ENCODE data around the gene DCAF12. TPM values are rescaled to one million over a fixed set of nuclear protein-coding genes. Genes with fewer than 3 reads are reported as not detected.

Gene DCAF12
- total and polyA plus RNA-seq, 2 of the 4 experiments (the other 2 are of a cell fraction) = 7.2 to 17.1 TPM

DNA sequence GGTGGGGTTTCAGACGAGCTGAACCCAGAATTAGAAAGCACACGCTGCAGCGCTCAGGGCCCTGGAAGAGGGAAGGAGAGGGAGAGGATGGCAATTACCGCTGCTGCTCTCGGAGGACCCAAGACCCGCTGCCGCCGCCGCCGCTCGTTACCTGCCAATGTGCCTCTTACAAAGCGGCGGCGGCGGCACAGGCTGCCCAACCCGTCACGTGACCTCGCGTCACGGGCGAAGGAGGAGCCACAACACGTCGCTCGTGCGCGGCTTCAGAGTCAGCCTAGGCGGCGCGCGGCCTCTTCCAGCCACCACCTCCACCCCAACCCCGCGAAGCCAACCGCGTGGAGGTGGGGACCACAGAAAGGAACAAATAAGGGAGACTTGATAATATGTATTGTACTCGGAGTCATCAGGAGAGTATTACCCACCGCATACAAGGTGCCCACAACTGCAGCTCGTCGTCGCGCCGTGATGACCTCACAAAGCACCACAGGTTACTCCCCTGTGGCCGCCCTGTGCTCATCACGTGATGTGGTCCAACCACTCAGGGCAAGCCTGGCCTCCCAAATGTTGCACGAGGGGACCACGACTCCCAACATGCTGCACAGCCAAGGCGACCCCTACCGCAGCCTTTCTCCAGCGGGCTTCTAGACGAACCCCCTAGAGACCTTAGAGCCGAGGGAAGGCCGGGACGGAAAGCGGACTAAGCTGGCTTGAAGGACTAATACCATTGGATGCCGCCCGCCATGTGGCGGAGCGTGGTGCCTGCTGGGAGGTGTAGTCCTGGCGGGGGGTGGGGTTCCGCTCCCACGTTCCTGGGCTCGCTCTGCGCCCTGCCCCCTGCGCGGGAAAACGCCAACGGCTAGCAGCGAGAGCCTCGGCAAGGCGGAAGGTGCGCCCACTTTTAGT lies 77.5 kb downstream of the DCAF12 start, which contains the start of gene UBAP2:
Gene UBAP2 (minus strand): TSS at position 161 of the 903 bp plus-strand sequence. CDS start 31,739 bp downstream, outside the sequence.
- peak within 1 kb of the TSS; percentile 85 for H3K18ac ChIP-seq (ENCODE audit: low read depth, low read length)
- no TSS peak for BruUV-seq (replicated peaks)
- in situ Hi-C loops (cut with MboI; ENCODE audit: low sequenced_read_pairs) (no loop called here), dilution Hi-C loops (cut with HindIII; ENCODE audit: low sequenced_read_pairs, unreplicated experiment) (no loop called here), intact Hi-C loops (cut with micrococcal nuclease) (no loop called here)
- peak within 1 kb of the TSS; percentile 95 for H4K5ac ChIP-seq (ENCODE audit: low read depth, low read length)
- H2AK9ac ChIP-seq (replicated peaks; ENCODE audit: low read depth, low read length, poor library complexity) = peak within 1 kb of the TSS; percentile 94
- H2AFZ ChIP-seq (replicated peaks; ENCODE audit: low read length, poor library complexity) = peak within 1 kb of the TSS; percentile 100
- peaks cover 10% of the 10 kb centered on the region for H3K4me1 ChIP-seq (ENCODE audit: control insufficient read depth, insufficient read depth, low read length)
- H2BK120ac ChIP-seq (ENCODE audit: low read depth, low read length) = peak within 1 kb of the TSS; percentile 98
- peak within 1 kb of the TSS; percentile 96 for H3K14ac ChIP-seq (replicated peaks; ENCODE audit: low read depth, low read length)
- peak within 1 kb of the TSS; percentile 76 for H2AK5ac ChIP-seq (ENCODE audit: low read depth, low read length)
- peak within 1 kb of the TSS; percentile 86; the same call in 2 of the 3 replicates for H2BK15ac ChIP-seq (ENCODE audit: low read depth, low read length)
- peak within 1 kb of the TSS; percentile 98 for H3K56ac ChIP-seq (ENCODE audit: extremely low read depth, insufficient read depth, low read length)
- H4K91ac ChIP-seq (ENCODE audit: insufficient read depth, low read depth, low read length) = peak within 1 kb of the TSS; percentile 97
- peaks cover 6 to 32% of the 10 kb centered on the region in 2 experiments; a peak in 3 of 4 replicates for H3K79me1 ChIP-seq (ENCODE audit: low read depth in 1 of 2, low read length in 2 of 2)
- peak within 1 kb of the TSS; percentile 96 for H3K4ac ChIP-seq (ENCODE audit: low read depth, low read length)
- no peaks in the 10 kb centered on the region for H3K9me3 ChIP-seq (ENCODE audit: control insufficient read depth, insufficient read depth, low read length)
- peak within 1 kb of the TSS; percentile 93 for H2BK5ac ChIP-seq (ENCODE audit: low read depth, low read length, poor library complexity, severe bottlenecking)
- 0% methylated on average over 7 of the region's 70 CpGs; no CpG with 5 or more reads in 1 of the 2 experiments for WGBS, 2 experiments (ENCODE audit: extremely low coverage in 2 of 2, insufficient read length in 1 of 2)
- ATAC-seq (ENCODE audit: low read depth) (peak; percentile 91), DNase-seq (peak; percentile 97)
- ChIA-PET POLR2A (ENCODE audit: unreplicated experiment) (interaction anchor here (0.6 to 2.0 kb wide), 3 partner anchors 10 to 25 kb away, joined by 4 to 13 read pairs (median 6); no protein-coding TSS in a partner anchor), CTCF (interaction anchor here (1.1 kb wide), 1 partner anchor 26 kb away, joined by 4 read pairs; no protein-coding TSS in a partner anchor)
- H2BK20ac ChIP-seq (ENCODE audit: low read depth, low read length) = peak within 1 kb of the TSS; percentile 88
- H3K9me1 ChIP-seq (ENCODE audit: insufficient read depth, low read length) = peaks cover 12% of the 10 kb centered on the region
- peak within 1 kb of the TSS; percentile 90 for H3K27ac ChIP-seq (ENCODE audit: insufficient read depth, low read length)
- H3K36me3 ChIP-seq (ENCODE audit: control insufficient read depth, insufficient read depth, low read length) = no peaks in the 10 kb centered on the region
- peaks cover 12% of the 10 kb centered on the region; the same call in 1 of the 2 replicates for H4K20me1 ChIP-seq (ENCODE audit: insufficient read depth, low read length)
- peak within 1 kb of the TSS; percentile 95 for H3K4me2 ChIP-seq (ENCODE audit: low read depth, low read length)
- H3K9ac ChIP-seq (ENCODE audit: low read depth, low read length) = peak within 1 kb of the TSS; percentile 94
- peak within 1 kb of the TSS; percentile 94; the same call in 1 of the 2 replicates for H3K23ac ChIP-seq (ENCODE audit: low read depth, low read length)
- H4K8ac ChIP-seq (ENCODE audit: low read depth in 2 of 2, low read length in 2 of 2) = peak within 1 kb of the TSS; percentile 64 to 98
- no peaks in the 10 kb centered on the region for H3K27me3 ChIP-seq (ENCODE audit: control insufficient read depth, insufficient read depth, low read length)
- peak within 1 kb of the TSS; percentile 61 for H3K4me3 ChIP-seq (ENCODE audit: insufficient read depth, low read depth, low read length)
- TF ChIP-seq MAZ (IDR thresholded peaks at IDR 0.05; ENCODE audit: borderline replicate concordance, low read depth, low read length) (peak; percentile 62; the same call in 1 of the 2 replicates), BHLHE40 (IDR thresholded peaks at IDR 0.05; ENCODE audit: low read depth, low read length) (peak; percentile 84), NFE2L2 (IDR thresholded peaks at IDR 0.05; ENCODE audit: low read depth, low read length) (no peak), RCOR1 (IDR thresholded peaks at IDR 0.05; ENCODE audit: insufficient replicate concordance, low read length) (no peak), MAFK (IDR thresholded peaks at IDR 0.05; ENCODE audit: low read depth, low read length) (no peak), SMC3 (IDR thresholded peaks at IDR 0.05; ENCODE audit: low read depth, low read length) (no peak), FOS (IDR thresholded peaks at IDR 0.05; ENCODE audit: low read depth, low read length) (no peak; the same call in 1 of the 2 replicates), CHD1 (IDR thresholded peaks at IDR 0.05; ENCODE audit: low read depth, low read length) (no peak), POLR2A (IDR thresholded peaks at IDR 0.05; ENCODE audit: low read depth, low read length) (peak; percentile 95), RFX5 (IDR thresholded peaks at IDR 0.05; ENCODE audit: low read depth, low read length) (no peak)
- TF ChIP-seq, protein P1, sequence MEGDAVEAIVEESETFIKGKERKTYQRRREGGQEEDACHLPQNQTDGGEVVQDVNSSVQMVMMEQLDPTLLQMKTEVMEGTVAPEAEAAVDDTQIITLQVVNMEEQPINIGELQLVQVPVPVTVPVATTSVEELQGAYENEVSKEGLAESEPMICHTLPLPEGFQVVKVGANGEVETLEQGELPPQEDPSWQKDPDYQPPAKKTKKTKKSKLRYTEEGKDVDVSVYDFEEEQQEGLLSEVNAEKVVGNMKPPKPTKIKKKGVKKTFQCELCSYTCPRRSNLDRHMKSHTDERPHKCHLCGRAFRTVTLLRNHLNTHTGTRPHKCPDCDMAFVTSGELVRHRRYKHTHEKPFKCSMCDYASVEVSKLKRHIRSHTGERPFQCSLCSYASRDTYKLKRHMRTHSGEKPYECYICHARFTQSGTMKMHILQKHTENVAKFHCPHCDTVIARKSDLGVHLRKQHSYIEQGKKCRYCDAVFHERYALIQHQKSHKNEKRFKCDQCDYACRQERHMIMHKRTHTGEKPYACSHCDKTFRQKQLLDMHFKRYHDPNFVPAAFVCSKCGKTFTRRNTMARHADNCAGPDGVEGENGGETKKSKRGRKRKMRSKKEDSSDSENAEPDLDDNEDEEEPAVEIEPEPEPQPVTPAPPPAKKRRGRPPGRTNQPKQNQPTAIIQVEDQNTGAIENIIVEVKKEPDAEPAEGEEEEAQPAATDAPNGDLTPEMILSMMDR (conservative IDR thresholded peaks at IDR 0.05; ENCODE audit: low read depth, low read length) = 0 out of 2 replicates have a peak, but pooled peaks have one; percentile 7
- TF ChIP-seq, protein P2, sequence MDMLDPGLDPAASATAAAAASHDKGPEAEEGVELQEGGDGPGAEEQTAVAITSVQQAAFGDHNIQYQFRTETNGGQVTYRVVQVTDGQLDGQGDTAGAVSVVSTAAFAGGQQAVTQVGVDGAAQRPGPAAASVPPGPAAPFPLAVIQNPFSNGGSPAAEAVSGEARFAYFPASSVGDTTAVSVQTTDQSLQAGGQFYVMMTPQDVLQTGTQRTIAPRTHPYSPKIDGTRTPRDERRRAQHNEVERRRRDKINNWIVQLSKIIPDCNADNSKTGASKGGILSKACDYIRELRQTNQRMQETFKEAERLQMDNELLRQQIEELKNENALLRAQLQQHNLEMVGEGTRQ (IDR thresholded peaks at IDR 0.05; ENCODE audit: low read depth, low read length) = peak; percentile 95
- TF ChIP-seq, protein P3, sequence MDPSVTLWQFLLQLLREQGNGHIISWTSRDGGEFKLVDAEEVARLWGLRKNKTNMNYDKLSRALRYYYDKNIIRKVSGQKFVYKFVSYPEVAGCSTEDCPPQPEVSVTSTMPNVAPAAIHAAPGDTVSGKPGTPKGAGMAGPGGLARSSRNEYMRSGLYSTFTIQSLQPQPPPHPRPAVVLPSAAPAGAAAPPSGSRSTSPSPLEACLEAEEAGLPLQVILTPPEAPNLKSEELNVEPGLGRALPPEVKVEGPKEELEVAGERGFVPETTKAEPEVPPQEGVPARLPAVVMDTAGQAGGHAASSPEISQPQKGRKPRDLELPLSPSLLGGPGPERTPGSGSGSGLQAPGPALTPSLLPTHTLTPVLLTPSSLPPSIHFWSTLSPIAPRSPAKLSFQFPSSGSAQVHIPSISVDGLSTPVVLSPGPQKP (IDR thresholded peaks at IDR 0.05; ENCODE audit: borderline replicate concordance, low read depth, low read length) = no peak
